H9 (cell line): ENCODE data around the gene RAPH1. TPM values are rescaled to one million over a fixed set of nuclear protein-coding genes. Genes with fewer than 3 reads are reported as not detected.

Source experiments
- DNase-seq: peaks from one replicate; pipeline ENCODE4 v3.0.0-alpha.2; 2017
- H2AFZ ChIP-seq: one replicate; pipeline ENCODE4 v1.6.1; 2013; ENCODE audit warnings: mild to moderate bottlenecking, low read length, control low read depth, moderate library complexity
- H2AK5ac ChIP-seq: 2 replicates; pipeline ENCODE4 v1.6.1; 2013; ENCODE audit warnings: low read length, control low read depth, mixed read lengths; ENCODE audit not compliant: insufficient read length
- H2BK120ac ChIP-seq: one replicate; pipeline ENCODE4 v1.6.1; 2013; ENCODE audit warnings: low read depth, mild to moderate bottlenecking, low read length, control low read depth, inconsistent platforms; ENCODE audit not compliant: poor library complexity, severe bottlenecking
- H2BK12ac ChIP-seq: 2 replicates; pipeline ENCODE4 v1.6.1; 2013; ENCODE audit warnings: low read length, control low read depth, mixed read lengths, low read depth; ENCODE audit not compliant: insufficient read length
- H2BK15ac ChIP-seq: 2 replicates; pipeline ENCODE4 v1.6.1; 2013; ENCODE audit warnings: low read depth, low read length, control low read depth
- H2BK20ac ChIP-seq: one replicate; pipeline ENCODE4 v1.6.1; 2013; ENCODE audit warnings: low read depth, mild to moderate bottlenecking, low read length, control low read depth, inconsistent platforms; ENCODE audit not compliant: poor library complexity, severe bottlenecking
- H2BK5ac ChIP-seq: 2 replicates; pipeline ENCODE4 v1.6.1; 2013; ENCODE audit warnings: low read length, control low read depth, mixed read lengths; ENCODE audit not compliant: insufficient read length
- H3K14ac ChIP-seq: 2 replicates; pipeline ENCODE4 v1.6.1; 2013; ENCODE audit warnings: low read length, control low read depth; ENCODE audit not compliant: insufficient read depth
- H3K18ac ChIP-seq: 2 replicates; pipeline ENCODE4 v1.6.1; 2013; ENCODE audit warnings: low read depth, mild to moderate bottlenecking, mixed read lengths, low read length, control low read depth; ENCODE audit not compliant: insufficient read length
- H3K23ac ChIP-seq: 2 replicates; pipeline ENCODE4 v1.6.1; 2013; ENCODE audit warnings: low read length, control low read depth, mixed read lengths, low read depth; ENCODE audit not compliant: insufficient read length
- H3K23me2 ChIP-seq: 2 replicates; pipeline ENCODE4 v1.6.1; 2013; ENCODE audit warnings: low read depth, mild to moderate bottlenecking, mixed read lengths, low read length, control low read depth; ENCODE audit not compliant: insufficient read length, poor library complexity, severe bottlenecking
- H3K27ac ChIP-seq: 2 replicates; pipeline ENCODE4 v1.5.1; 2013; ENCODE audit warnings: low read length, control low read depth, mixed read lengths, low read depth; ENCODE audit not compliant: insufficient read length
- H3K27me3 ChIP-seq: 2 replicates; pipeline ENCODE4 v1.6.1; 2013; ENCODE audit warnings: low read length, control low read depth, inconsistent platforms; ENCODE audit not compliant: insufficient read depth
- H3K4ac ChIP-seq: 2 replicates; pipeline ENCODE4 v1.6.1; 2013; ENCODE audit warnings: low read depth, mild to moderate bottlenecking, control low read depth, inconsistent platforms, low read length, moderate library complexity
- H3K4me1 ChIP-seq: 2 replicates; pipeline ENCODE4 v1.6.1; 2013; ENCODE audit warnings: low read length, control low read depth, inconsistent platforms; ENCODE audit not compliant: insufficient read depth
- H3K4me2 ChIP-seq: 2 replicates; pipeline ENCODE4 v1.6.1; 2013; ENCODE audit warnings: low read length, control low read depth, mixed read lengths; ENCODE audit not compliant: insufficient read length, insufficient read depth
- H3K56ac ChIP-seq: 2 replicates; pipeline ENCODE4 v1.6.1; 2013; ENCODE audit warnings: low read depth, mild to moderate bottlenecking, mixed read lengths, low read length, control low read depth; ENCODE audit not compliant: insufficient read length
- H3K79me1 ChIP-seq: 2 replicates; pipeline ENCODE4 v1.6.1; 2013; ENCODE audit warnings: low read depth, mild to moderate bottlenecking, moderate library complexity, low read length, control low read depth, inconsistent platforms; ENCODE audit not compliant: insufficient read depth, poor library complexity, severe bottlenecking
- H3K79me2 ChIP-seq: 2 replicates; pipeline ENCODE4 v1.6.1; 2013; ENCODE audit warnings: low read length, control low read depth, inconsistent platforms; ENCODE audit not compliant: insufficient read depth
- H3K9ac ChIP-seq: 2 replicates; pipeline ENCODE4 v1.6.1; 2013; ENCODE audit warnings: low read length, control low read depth, mixed read lengths; ENCODE audit not compliant: insufficient read length; ENCODE audit errors: extremely low read depth
- H3K9me3 ChIP-seq: one replicate; pipeline ENCODE4 v1.6.1; 2013; ENCODE audit warnings: low read depth, low read length, inconsistent platforms; ENCODE audit not compliant: control insufficient read depth
- H3T11ph ChIP-seq: one replicate; pipeline ENCODE4 v1.6.1; 2013; ENCODE audit warnings: mild to moderate bottlenecking, low read length, control low read depth, inconsistent platforms
- H4K20me1 ChIP-seq: one replicate; pipeline ENCODE4 v1.6.1; 2013; ENCODE audit not compliant: control insufficient read depth, insufficient read length, insufficient read depth
- H4K5ac ChIP-seq: 2 replicates; pipeline ENCODE4 v1.6.1; 2013; ENCODE audit warnings: low read depth, mild to moderate bottlenecking, mixed read lengths, low read length, control low read depth; ENCODE audit not compliant: insufficient read length
- H4K8ac ChIP-seq: replicated peaks from 2 replicates; pipeline ENCODE4 v1.6.1; 2013; ENCODE audit warnings: low read length, control low read depth, mixed read lengths, low read depth; ENCODE audit not compliant: insufficient read length
- H4K91ac ChIP-seq: 2 replicates; pipeline ENCODE4 v1.6.1; 2013; ENCODE audit warnings: low read depth, mild to moderate bottlenecking, moderate library complexity, mixed read lengths, low read length, control low read depth; ENCODE audit not compliant: insufficient read length
- H3K27ac Mint-ChIP-seq, 3 experiments: 2 replicates in 2 of 3; 3 replicates in 1 of 3; pipeline ENCODE4 v1.8.0; 2020 to 2021; ENCODE audit warnings: mixed read lengths in 3 of 3, mild to moderate bottlenecking in 1 of 3, moderate library complexity in 1 of 3
- H3K27me3 Mint-ChIP-seq: 2 replicates; pipeline ENCODE4 v1.8.0; 2021; ENCODE audit warnings: low read depth, mild to moderate bottlenecking, moderate library complexity, mixed read lengths
- H3K36me3 Mint-ChIP-seq, 3 experiments: 2 replicates in 2 of 3; 3 replicates in 1 of 3; pipeline ENCODE4 v1.8.0; 2020 to 2021; ENCODE audit warnings: low read depth in 3 of 3, mixed read lengths in 3 of 3; ENCODE audit not compliant: insufficient read depth in 1 of 3
- H3K4me1 Mint-ChIP-seq, 2 experiments: 2 replicates each; pipeline ENCODE4 v1.8.0; 2020; ENCODE audit warnings: mixed read lengths in 2 of 2
- H3K4me3 Mint-ChIP-seq, 2 experiments: 2 replicates in 1 of 2; 3 replicates in 1 of 2; pipeline ENCODE4 v1.8.0; 2020 to 2021; ENCODE audit warnings: mild to moderate bottlenecking in 2 of 2, mixed read lengths in 2 of 2, moderate library complexity in 1 of 2
- H3K9me3 Mint-ChIP-seq, 2 experiments: 2 replicates in 1 of 2; 3 replicates in 1 of 2; pipeline ENCODE4 v1.8.0; 2020; ENCODE audit warnings: mild to moderate bottlenecking in 2 of 2, mixed read lengths in 2 of 2, moderate library complexity in 1 of 2
- WGBS: extraction: QIAGEN DNeasy Blood & Tissue Kit; methylation state at CpG from one replicate; pipeline ENCODE4 v1.1.7; 2013; ENCODE audit warnings: missing lambda C conversion rate, low lambda C conversion rate, mixed read lengths; ENCODE audit not compliant: insufficient read length; ENCODE audit errors: extremely low coverage; 5-methylcytosine and 5-hydroxymethylcytosine counted together
- total RNA-seq: library from RNA; stranded (reverse); gene quantifications from 2 replicates; pipeline ENCODE4 v1.2.1, GENCODE V29; 2021
- TF ChIP-seq, protein P1 (sequence below): fragments of 200-600 bp; sonication (generic); conservative IDR thresholded peaks from 3 replicates; pipeline ENCODE4 v1.8.0; 2021; ENCODE audit warnings: antibody characterized with exemption, mild to moderate bottlenecking

Gene RAPH1
- total RNA-seq, 1 experiment from 2014 or later: 17.1 TPM

- no peak overlapping the region for H3K27ac ChIP-seq
- no peak overlapping the region for H3K56ac ChIP-seq
- H3K79me2 ChIP-seq: no peaks in the 10 kb centered on the region
- H2BK120ac ChIP-seq: no peak overlapping the region
- no peak overlapping the region for H4K5ac ChIP-seq
- no peak overlapping the region for H3K4me2 ChIP-seq
- H2BK15ac ChIP-seq: no peak overlapping the region
- Mint-ChIP-seq H3K36me3 (peaks cover 2 to 31% (median 29%) of the 10 kb centered on the region in 3 experiments; a peak in 5 of 7 replicates), H3K9me3 (no peaks in the 10 kb centered on the region), H3K4me1 (peaks cover 4 to 13% of the 10 kb centered on the region in 2 experiments), H3K27ac (no peak overlapping the region), H3K4me3 (no peak overlapping the region), H3K27me3 (no peaks in the 10 kb centered on the region)
- H3K79me1 ChIP-seq: no peaks in the 10 kb centered on the region
- no peaks in the 10 kb centered on the region for H3K23me2 ChIP-seq
- H3K23ac ChIP-seq: no peak overlapping the region
- DNase-seq: no peak
- TF ChIP-seq, protein P1, sequence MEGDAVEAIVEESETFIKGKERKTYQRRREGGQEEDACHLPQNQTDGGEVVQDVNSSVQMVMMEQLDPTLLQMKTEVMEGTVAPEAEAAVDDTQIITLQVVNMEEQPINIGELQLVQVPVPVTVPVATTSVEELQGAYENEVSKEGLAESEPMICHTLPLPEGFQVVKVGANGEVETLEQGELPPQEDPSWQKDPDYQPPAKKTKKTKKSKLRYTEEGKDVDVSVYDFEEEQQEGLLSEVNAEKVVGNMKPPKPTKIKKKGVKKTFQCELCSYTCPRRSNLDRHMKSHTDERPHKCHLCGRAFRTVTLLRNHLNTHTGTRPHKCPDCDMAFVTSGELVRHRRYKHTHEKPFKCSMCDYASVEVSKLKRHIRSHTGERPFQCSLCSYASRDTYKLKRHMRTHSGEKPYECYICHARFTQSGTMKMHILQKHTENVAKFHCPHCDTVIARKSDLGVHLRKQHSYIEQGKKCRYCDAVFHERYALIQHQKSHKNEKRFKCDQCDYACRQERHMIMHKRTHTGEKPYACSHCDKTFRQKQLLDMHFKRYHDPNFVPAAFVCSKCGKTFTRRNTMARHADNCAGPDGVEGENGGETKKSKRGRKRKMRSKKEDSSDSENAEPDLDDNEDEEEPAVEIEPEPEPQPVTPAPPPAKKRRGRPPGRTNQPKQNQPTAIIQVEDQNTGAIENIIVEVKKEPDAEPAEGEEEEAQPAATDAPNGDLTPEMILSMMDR: no peak
- H2AK5ac ChIP-seq: no peak overlapping the region
- no peaks in the 10 kb centered on the region for H3K4me1 ChIP-seq
- H2AFZ ChIP-seq: no peak overlapping the region
- H3K18ac ChIP-seq: no peak overlapping the region
- H4K8ac ChIP-seq: no peak overlapping the region
- H3T11ph ChIP-seq: no peak overlapping the region
- H2BK5ac ChIP-seq: no peak overlapping the region
- H3K9me3 ChIP-seq: no peaks in the 10 kb centered on the region
- no peak overlapping the region for H4K91ac ChIP-seq
- H4K20me1 ChIP-seq: no peaks in the 10 kb centered on the region
- no peak overlapping the region for H3K4ac ChIP-seq
- no CpG with 5 or more reads among the region's 7 CpGs for WGBS
- H3K27me3 ChIP-seq: no peaks in the 10 kb centered on the region
- no peak overlapping the region for H3K9ac ChIP-seq
- no peak overlapping the region for H2BK20ac ChIP-seq
- H3K14ac ChIP-seq: no peak overlapping the region
- no peak overlapping the region for H2BK12ac ChIP-seq
These were observed 90.4 kb downstream of the RAPH1 start for GRCh38 chr2:203444738-203445137.
